Measurements from ENCODE around the gene APCDD1L.
"Not testable (repeated sequence)": the region's sequence is repeated elsewhere in the genome, so short reads cannot be mapped to it uniquely, and the experiment has no call there.

The APCDD1L gene

DNA sequence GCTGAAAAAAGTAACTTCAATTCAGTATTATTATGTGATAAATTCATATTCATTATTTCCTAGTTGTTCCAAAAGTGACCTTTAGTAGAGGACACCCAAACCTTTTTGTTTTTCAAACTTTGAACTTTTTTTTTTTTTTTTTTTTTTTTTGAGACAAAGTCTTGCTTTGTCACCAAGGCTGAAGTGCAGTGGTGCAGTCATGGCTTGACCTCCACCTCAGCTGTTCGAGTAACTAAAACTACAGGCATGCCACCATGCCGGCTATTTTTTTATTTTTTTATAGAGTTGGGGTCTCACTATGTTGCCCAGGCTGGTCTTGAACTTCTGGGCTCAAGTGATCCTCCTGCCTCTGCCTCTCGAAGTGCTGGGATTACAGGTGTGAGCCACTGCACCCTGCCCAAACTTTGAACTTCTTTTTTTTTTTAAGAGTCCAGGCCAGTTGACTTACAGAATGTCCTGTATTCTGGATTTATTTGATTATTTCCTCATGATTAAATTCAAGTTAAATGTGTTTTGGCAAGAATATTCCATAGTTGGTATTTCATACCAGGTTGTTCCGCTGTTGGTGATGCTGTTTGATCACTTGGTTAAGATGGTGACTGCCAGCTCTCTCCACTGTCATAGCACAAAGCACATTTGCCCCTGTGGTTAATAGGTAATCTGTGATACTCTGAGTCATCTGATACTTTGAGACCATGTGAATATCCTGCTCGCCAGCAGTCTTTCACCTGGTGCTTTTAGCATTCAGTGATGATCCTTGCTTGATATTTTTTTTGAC is 78.1 kb downstream of the APCDD1L start:
- no peak for DNase-seq

DNA sequence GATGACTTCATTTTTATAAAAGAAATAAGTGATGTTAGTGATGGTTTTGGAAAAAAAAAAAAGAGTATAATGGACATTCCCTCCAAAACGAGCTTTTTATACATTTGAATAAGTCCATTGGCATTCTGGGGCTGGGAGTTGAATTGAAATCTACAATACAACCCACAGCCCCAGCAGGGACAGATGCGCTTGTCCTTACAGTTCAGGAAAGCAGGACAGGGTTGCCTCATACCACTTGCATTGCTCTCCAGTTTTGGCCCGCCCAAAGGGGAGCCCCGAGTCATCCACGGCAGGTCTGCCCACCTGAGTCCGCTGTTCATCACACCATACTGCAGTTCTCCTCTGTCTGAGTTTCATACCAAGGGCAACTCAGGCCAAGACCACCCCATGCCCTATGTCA is 80.0 kb downstream of the APCDD1L start:
- no peak for DNase-seq

DNA sequence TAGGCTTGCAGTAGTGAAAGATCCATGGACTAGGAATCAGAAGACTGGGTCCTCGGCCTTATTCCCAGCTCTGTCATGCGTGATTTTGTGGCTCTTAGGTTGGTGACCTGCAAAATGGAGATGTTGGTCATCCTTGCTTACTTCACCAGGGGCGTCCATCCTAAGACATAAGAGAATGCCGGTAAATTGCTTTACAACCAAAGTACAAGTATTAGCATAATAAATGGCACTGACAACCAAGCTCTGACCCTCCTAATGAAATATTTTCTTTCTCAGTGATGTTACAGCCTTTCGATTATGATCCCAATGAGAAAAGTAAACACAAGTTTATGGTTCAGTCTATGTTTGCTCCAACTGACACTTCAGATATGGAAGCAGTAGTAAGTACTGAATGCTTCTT is 80.9 kb downstream of the APCDD1L start:
- DNase-seq: no peak

DNA sequence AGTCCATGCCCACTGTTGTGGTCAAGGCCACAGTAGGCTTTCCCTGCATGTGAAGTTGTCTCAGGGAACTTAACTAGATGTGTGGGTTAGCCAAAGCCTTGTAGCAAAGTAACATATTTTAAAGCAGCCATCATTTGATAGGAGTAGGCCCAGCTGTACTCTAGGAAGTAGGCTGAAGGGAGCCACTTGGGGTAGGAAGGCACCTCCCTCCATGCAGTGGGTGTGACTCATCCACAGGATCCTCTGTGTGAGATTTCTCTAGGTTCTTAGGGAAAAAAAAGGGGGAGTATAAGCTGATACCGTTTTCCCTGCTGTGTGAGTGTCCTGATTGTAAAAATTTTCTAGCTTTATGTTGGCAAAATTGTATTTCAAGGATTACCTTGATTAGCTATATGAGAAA is 81.4 kb downstream of the APCDD1L start:
- DNase-seq: no peak

DNA sequence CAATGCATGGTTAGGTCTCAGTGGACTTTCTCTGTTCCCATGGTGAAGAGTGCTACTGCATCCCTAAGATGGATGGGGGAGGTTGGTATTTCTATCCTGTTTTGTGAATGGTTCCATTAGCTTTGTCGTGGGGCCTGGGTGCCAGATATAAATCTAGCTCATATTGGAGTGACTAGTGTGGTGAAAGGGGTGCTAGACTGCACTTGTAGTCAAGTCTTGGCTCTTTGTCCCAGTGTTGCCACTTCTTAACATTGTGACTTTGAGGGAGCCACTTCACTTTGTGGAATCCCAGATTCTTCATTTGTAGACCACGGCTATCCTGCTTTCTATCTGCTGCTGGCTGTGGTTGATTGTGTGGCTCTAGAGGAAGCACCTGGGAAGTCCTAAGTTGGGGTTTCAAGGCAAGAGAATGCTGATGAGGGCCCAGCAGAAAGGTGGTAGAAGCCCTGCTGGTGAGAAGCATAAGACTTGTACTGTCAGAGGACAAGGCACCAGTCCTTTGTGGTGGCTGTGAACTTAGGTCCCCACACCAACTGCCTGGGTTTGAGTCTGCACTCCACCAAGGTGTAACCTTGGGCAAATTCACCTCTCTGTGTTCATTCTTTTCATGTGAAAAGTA is 82.1 kb downstream of the APCDD1L start:
- DNase-seq: no peak

DNA sequence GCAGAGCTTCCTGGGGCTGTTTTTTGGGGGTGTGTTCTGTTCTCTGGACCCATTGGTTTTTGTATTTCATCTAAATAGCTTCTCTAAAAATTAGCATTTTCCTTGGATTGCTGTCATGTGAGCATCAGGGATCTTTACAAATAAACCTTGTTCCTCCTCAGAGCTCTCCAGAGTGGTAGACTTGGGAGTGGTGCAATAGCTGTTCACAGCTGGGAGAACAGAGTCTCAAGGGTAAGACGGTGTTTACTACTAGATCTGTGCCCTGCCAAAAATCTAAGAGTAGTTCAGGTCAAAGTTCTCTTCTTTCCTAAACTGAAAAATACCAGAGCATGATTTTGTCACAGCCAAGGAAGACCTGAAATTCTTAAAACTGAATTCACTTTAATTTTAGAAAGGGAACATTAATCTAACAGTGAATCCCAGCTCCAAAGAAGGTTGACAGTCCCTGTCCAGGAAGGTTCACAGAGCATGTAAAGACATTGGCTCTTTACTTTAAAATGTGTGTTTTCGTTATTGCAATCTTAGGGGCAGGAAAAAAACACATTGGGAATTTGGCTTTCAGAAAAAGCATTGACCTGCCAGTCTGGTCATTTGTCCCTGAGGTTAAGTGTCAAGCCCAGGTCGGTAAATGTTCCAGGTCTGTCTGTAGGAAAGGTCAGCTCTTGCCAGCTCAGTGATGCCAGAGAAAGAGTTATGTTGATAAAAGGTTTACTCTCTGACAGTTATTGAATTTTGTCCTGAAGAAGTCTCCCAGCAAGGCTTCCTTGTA is 82.8 kb downstream of the APCDD1L start:
- no peak for DNase-seq

DNA sequence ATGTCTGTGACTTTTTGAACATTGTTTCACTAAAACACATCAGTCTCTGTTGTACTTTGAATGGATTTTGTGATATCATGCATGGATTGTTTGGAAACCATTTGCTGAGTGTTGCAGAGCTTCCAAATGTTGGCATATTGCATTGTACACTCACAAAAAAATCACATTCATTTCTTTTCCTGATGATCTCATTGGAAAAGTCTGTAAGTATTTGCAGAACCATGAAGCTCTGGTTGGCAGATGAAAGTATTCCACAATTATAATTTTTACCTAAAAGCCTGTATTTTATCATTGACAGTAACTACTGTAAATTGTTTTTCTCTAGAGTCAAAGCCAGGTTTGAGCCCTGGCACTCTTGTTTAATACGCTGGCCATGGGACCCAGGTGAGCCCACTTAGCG is 84.1 kb downstream of the APCDD1L start:
- no peak for DNase-seq

DNA sequence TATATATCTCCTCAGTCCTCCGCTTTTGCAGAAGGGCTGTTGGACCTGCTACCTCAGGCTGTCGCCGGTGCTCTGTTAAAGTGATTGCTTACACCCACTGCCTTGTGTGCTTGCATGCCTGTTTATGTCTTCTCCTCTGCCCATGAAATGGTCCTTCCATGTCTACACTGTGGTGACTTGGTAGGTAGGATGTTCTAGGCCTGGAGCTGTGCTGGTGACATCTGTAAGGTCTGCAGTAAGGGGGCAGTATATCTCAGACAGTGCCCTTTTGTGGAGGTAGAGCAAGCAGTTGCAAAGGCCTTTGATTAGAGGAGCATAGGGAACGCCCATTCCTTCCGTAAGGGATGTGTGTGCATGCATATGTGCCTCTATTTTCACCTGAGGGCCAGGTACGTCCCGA is 85.9 kb downstream of the APCDD1L start:
- no peak for DNase-seq

DNA sequence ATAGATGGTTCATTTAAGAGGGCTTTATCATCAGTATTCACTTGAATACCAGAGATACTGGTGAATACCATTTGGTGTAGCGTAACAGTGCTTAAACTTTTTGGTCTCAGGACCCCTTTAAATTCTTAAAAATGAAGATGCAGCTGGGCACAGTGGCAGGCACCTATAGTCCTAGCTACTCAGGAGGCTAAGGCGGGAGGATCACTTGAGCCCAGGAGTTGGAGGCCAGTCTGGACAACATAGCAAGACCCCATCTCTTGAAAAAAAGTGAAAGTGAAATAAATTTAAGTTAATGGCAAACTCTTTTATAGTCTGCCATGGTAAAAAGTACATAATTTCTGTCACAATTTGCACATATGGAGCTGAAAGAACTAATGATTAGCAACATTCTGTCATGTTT is 86.8 kb downstream of the APCDD1L start:
- no peak for DNase-seq

DNA sequence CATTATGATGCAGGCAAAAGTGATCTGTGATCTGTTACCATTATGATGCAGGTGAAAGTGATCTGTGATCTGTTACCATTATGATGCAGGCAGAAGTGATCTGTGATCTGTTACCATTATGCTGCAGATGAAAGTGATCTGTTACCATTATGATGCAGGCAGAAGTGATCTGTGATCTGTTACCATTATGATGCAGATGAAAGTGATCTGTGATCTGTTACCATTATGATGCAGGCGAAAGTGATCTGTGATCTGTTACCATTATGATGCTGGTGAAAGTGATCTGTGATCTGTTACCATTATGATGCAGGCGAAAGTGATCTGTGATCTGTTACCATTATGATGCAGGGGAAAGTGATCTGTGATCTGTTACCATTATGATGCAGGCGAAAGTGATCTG is 87.6 kb downstream of the APCDD1L start:
- not testable (repeated sequence) for DNase-seq

DNA sequence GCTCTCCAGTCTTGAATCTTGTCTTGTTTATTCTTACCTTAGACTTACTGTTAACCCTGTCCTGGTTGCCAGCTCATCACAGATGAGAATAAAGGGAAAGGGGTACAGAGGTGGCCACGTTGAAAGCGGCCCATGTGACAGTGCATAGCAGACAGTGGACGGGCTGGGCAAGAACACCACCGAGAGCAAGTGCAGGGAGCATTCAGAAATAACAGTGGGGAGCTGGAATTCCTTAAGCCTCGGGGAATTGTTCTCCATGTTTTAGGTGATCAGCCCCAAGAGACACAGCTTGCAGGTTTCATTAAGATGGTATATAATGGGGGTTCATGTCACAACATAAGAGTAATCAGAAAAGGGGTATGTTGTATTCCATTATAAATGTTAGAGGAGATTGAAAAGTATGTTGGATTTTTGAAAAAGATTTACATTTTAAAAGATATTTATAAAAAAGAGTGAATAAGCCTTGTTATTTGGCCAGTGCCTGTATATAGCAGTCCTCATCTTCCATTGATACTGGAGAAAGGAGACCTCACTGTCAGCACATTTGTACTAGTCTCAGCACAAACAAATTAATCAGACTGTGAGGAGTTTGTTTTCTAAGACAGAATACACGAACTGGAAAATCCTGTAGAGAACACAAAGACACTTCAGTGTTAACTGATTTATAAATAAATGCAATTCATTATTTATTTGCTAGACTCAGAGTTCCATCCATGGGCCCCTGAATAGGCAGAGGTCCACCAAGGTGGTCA is 90.8 kb downstream of the APCDD1L start:
- no peak for DNase-seq

DNA sequence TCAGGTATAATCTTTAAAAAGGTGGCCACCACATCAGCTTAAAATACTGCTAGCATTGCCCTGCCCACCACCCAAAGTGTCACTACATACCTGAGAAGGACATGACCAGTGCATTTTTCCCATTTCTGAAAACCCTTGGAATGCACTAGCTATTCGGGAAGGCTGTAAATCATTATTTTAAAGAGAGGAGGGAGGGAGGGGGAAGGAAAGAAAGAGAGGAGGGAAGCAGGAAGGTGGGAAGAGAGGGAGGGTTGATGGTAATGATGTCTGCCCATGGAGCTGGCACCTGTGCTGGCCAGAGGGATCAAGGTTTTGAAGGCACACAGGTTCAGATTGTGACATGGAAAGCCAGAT is 93.7 kb downstream of the APCDD1L start:
- no peak for DNase-seq

DNA sequence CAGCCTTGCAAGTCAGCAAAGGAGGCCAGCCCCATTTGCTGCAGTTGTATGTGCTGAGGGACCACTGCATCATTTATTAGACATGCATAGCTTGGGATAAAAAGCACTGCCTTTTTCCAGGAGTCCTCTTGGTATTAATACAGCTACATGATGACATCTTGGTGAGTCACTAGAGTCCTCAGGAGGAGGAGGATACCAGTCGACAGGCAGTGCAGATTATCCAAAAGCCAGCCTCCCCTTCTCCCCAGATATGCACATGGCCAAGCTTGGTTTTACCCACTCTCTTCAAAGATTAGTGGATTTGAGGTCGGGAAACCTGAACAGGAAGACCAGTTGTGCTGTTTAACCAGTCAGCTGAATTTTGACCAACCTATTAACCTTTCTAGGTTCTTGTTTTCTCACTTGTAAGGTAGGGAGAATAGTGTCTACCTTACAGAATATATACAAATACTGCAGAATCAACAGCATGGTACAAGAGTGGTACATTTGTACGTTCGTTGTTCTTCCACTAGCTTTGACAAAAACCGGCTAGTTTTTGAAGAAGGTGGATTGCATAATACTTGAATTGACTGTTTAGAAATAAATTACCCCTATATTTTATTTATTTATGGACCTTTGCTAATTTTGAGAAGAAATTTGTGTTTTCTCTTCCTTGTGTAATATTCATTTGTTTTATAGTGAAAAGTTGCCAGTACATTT is 94.3 kb downstream of the APCDD1L start:
- DNase-seq: no peak

DNA sequence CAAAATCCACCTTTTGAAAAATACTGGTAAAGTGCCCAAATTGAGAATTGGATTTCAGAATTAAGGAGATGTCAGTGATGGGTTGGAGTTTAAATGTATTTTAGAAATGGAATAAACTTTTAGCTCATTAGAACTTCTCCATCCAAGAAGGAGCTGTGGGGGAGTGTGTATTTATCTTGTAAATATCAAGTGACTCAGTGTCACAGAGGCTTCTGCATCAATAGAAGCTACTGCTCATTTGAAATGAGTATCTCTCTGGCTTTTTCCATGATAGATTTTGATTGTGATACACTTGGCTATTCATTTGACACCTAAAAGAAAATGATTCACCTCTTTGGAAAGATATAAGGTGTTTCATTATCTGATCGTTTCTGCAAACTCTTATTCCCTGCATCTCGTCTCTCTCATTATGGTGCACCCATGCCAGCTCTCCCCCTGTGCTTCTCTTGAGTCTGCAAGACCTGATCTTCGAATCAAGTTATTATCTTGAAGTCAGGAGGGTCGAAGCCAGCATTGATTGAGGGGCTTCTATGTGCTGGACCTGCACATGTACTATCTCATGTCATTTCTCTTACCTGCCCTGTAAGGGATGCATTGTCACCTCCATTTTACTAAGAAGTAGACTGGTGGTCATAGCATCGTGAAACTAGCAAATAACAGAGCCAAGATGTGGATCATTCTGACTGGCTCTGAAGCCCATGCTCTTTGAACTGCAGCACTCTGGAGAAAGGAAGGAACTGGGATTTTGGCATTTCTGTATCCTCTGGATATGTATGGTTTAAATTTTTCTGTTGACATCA is 96.0 kb downstream of the APCDD1L start:
- no peak for DNase-seq

DNA sequence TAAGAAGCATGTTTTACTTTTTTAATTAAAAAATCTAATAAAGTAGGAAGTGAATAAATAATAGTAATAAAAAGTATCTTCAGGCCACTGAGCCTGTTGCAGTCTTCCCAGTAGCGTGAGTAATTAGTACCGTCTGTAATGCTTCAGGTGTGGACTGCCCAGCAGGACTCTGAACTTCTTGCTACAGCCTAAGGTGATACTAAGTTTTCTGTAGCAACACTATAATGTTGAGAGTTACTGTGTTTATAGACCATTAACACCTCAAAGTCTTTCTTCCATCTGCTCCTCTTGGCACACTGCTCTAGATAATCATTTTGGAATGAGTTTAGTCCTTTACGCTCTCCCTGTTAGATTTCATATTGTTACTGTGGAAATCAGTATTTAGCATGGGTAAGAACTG is 97.8 kb downstream of the APCDD1L start:
- no peak for DNase-seq

DNA sequence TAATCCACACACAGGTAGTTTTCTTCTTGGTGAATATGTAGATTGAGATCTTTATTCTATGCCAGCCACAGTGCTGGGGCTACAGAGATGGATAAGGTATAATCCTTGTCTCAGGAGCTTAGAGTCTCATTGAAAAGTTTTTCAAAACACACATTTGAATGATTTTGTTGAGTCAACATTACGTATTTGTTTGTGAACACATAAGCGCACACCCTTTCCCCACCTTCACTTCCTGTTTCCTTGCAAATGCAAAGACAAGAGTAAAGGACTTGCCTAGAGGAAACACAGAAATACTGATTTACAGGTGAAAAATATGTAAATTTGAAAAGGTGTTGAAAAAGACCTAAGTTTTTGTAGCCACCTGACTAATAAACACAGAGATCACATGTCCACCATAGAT is 98.4 kb downstream of the APCDD1L start:
- no peak for DNase-seq

DNA sequence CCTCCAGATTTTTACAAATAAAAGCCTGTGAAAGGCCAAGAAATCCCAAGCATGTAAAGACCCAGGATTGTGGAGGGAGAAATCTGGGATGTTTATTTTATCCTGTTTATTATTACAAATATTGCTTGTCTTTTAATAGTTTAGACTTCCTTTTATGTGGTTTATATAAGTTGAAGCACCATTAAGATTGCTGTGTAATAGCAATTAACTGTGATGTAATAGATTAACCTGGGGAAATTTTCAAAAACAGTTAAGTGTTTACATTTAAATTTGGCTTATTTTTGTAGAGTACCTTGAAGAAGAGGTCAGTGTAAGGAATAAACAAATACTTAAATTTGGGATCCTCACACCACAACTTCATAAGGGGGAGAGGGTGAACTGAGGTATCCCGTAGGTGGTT is 99.1 kb downstream of the APCDD1L start:
- no peak for DNase-seq

DNA sequence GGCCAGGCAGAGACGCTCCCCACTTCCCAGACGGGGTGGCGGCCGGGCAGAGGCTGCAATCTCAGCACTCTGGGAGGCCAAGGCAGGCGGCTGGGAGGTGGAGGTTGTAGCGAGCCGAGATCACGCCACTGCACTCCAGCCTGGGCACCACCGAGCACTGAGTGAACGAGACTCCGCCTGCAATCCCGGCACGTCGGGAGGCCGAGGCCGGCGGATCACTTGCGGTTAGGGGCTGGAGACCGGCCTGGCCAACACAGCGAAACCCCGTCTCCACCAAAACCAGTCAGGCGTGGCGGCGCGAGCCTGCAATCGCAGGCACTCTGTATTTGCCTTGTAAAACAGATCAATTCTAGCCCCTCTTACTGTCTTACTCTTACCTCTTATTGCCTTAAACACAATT is 100.4 kb downstream of the APCDD1L start:
- not testable (repeated sequence) for DNase-seq

DNA sequence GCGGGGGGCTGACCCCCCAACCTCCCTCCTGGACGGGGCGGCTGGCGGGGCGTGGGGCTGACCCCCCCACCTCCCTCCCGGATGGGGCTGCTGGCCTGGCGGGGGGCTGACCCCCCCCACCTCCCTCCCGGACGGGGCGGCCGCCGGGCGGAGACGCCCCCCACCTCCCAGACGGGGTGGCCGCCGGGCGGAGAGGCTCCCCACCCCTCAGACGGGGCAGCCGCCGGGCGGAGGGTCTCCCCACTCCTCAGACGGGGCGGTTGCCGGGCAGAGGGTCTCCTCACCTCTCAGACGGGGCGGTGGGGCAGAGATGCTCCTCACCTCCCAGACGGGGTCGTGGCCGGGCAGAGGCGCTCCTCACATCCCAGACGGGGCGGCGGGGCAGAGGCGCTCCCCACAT is 101.0 kb downstream of the APCDD1L start:
- DNase-seq: not testable (repeated sequence)

Measured in NK-92 treated with Interleukin-12 subunit alpha and Interleukin-12 subunit beta, amount 100 ng/mL, for 24 hours (cell line).